A549 (cell line): ENCODE measurements around the gene PTPN13.

Source experiments
- CHD2 ChIP-seq: fragments of 150-350 bp; IDR thresholded peaks from 2 replicates; pipeline ENCODE4 v1.6.1; 2014; ENCODE audit warnings: low read length; ENCODE audit not compliant: partially characterized antibody
- CTCF ChIP-seq: fragments of >200 bp; sonication (Bioruptor Twin); formaldehyde crosslinking; IDR thresholded peaks from 3 replicates; pipeline ENCODE4 v1.5.1; 2016
- POLR2A ChIP-seq: IDR thresholded peaks from 2 replicates; pipeline ENCODE4 v1.6.1; 2012; ENCODE audit warnings: mild to moderate bottlenecking, low read length

- TF ChIP-seq POLR2A = no peak
- no peak for TF ChIP-seq CTCF
- no peak for TF ChIP-seq CHD2
Measured at GRCh38 chr4:86564795-86565194, 29.3 kb upstream of the PTPN13 start.
